T1000 (cell line): Measurements from ENCODE around the gene EBI3.
"Not testable (repeated sequence)": the region's sequence is repeated elsewhere in the genome, so short reads cannot be mapped to it uniquely, and the experiment has no call there.

ENCODE experiments used
- DNase-seq: peaks from one replicate; lab custom pipeline; 2025; ENCODE audit warnings: mixed read lengths; lab: John Stamatoyannopoulos, UW

EBI3 gene

DNA sequence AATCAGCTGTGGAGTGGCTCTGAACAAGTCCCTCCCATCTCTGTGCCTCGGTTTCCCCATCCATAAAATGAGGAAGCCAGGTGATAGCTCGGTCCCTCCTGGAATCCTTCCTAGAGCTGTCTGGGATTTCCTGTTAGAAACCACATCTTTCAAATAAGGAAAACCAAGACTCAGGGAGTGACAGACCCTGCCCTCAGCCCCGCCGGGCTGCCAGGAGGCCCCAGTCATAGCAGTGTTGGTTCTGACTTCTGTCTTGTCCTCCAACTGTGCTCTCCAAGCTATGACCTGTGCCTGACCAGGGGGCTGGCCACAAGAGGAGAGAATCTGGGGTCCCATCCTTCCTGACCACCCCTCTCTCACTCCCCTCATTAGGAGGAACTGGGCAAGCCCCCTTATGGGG, 48.7 kb downstream of the EBI3 start:
- no peak for DNase-seq

DNA sequence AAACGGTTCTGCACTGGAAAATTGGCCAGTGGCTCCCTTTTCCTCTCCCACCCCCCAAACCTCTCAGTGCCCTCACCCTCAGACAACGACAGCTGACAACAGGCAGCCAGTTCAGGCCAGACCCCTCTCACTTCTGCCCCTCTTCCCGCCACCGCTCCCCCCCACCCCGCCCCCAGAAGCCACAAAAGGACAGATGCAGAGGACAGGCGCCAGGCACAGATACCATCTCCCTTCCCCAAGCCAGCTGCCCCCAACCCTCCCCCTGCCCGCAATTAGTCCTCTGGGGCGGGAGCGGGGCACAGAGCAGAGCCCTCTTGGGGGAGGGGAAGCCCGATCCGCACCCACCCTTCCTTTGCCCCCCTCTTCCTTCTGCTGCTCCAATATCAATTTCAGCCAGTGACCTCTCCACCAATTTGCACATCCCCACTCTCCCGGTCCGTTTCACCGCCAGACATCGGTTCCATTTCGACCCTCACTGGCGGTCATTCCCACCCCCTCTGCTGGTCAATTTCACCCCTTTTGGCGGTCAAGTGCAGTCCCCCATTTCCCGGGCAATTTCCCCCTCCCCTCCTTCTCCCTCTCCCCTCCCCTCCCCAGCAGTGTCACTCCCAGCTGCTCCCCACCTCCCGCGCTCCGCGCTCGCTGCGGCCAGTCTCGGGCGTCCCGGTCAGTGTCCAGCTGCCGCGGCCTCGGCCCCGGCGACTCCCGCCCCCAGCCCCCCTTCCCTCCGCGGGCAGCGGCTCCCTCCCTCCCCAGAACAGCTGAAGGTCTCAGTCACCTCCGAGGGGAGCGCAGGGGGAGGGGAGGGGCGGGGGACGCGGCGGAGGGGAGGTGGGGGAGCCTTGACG, 49.3 kb downstream of the EBI3 start, which contains the start of gene SHD:
Gene SHD (plus strand): TSS at position 848 of the 848 bp plus-strand sequence. CDS start 798 bp downstream, outside the sequence.
- DNase-seq = no peak

DNA sequence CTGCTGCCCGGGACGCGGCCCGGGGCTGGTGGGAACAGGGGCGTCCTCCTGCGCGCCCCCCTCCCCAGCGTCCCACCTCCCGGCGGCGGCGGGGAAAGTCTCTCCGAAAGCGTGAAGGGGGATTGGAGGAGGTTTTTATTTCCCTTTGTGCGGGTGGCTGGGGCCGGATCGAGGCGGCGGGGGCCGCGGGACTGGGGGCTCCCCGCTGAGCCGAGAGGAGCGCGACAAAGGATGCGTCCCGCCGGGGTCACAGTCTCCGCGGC, 49.9 kb downstream of the EBI3 start:
- DNase-seq = no peak

DNA sequence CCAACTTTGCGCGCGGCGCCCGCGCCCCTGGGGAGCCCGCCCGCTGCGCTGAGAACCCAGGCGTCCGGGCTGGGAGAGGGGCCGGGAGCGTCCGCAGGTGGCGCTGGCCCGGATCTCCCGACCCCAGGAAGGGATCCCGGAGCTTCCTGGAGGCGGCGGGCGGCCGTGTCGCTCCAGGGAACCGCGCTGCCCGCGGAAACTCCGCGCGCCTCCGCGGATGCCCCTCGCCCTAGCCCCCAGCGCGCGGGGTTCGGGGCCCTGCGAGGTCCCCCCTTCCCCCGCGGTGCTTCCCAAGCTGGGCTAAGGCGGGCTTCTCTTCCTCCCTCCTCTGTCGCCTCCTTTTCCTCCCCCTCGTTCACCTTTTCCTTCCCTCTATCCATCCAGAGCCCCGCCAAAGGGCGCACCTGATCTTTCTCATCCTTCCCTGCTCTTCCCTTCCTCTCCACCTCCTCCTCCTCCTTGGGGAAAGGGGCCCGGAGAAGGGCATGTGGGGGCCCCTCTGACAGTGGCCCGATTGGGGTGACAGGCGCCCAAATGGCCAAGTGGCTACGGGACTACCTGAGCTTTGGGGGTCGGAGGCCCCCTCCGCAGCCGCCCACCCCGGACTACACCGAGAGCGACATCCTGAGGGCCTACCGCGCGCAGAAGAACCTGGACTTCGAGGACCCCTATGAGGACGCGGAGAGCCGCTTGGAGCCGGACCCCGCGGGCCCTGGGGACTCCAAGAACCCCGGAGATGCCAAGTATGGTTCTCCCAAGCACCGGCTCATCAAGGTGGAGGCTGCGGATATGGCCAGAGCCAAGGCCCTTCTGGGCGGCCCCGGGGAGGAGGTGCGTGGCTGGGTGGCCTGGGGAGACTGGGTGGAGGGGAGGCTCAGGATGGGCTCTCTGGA, 50.5 kb downstream of the EBI3 start:
- no peak for DNase-seq

DNA sequence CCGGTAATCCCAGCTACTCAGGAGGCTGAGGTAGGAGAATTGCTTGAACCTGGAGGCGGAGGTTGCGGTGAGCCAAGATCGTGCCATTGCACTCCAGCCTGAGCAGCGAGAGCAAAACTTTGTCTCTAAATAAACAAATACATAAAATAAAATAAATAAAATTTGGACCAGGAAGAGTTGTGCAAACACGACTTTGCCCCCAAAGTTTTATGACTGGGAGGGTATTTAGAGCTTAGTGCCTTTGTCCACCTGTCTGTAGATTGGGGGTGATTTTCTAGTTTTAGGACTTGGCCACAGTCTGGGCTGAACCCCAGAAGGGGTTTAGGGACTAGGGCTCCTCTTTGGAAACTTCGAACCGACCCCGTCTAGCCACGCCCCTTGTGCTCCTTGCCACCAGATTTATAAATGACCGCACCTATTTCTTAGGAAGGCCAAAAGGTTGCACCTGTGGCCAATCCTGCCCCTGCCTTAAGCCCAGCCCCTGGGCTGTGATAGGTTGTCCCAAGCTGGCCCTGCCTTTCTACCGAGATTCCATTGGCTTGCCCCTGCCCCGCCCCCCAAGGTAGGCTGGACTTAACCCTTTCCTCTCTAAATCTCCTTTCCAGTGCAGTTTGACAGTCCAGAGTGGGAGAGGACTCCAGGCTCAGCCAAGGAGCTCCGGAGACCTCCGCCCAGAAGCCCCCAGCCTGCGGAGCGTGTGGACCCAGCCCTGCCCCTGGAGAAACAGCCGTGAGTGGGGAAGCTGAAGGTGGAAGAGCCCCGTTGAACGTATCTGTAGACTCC, 55.0 kb downstream of the EBI3 start:
- DNase-seq = no peak

DNA sequence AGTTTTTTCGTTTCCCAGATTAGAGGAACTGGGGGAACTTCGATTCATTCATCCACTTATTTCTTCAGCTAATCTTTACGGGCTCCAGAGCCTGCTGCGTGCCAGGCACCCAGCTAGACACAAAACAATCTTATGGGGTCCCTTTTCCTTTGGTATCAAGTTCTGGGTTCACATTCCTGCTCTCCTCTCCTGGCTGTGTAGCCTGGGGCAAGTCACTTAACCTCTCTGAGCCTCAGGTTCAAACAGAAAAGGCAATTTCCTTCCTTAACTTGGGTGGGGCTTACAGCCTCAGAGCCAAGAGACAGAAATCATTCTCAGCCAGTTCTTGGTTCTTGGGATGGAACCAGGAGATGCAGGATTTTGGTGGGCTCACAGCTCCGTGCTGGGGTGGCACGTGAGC, 55.7 kb downstream of the EBI3 start:
- no peak for DNase-seq

DNA sequence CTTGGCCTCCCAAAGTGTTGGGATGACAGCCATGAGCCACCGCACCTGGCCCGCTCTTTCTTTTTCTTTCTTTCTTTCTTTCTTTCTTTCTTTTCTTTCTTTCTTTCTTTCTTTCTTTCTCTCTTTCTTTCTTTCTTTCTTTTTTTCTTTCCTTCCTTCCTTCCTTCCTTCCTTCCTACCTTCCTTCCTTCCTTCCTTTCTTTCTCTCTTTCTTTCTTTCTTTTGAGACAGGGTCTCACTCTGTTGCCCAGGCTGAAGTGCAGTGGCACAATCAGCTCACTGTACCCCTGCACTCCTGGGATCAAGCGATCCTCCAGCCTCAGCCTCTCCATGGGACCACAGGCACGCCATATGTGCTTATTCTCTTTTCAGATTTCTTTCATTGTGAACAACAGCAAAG, 56.8 kb downstream of the EBI3 start:
- not testable (repeated sequence) for DNase-seq
